OCI-LY1 (cell line): ENCODE measurements around the gene SEZ6.

ENCODE experiments used
- H2AFZ ChIP-seq: fragments of 200-600 bp; sonication (generic), shearing (Covaris generic); 2 replicates; pipeline ENCODE4 v1.6.0; 2014; ENCODE audit warnings: antibody characterized with exemption, mild to moderate bottlenecking, low read length
- H3F3A ChIP-seq: fragments of 200-600 bp; sonication (generic), shearing (Covaris generic); 2 replicates; pipeline ENCODE4 v1.6.0; 2014; ENCODE audit warnings: mild to moderate bottlenecking, antibody characterized with exemption, low read length, moderate library complexity; ENCODE audit not compliant: insufficient read depth
- H3K27ac ChIP-seq: fragments of 200-600 bp; sonication (generic); 2 replicates; pipeline ENCODE4 v1.5.1; 2014; ENCODE audit warnings: low read length, mixed run types, mild to moderate bottlenecking, low read depth; ENCODE audit not compliant: poor library complexity, severe bottlenecking
- H3K27me3 ChIP-seq: fragments of 200-600 bp; sonication (generic); 2 replicates; pipeline ENCODE4 v1.6.0; 2014; ENCODE audit warnings: antibody characterized with exemption, mild to moderate bottlenecking, low read length, moderate library complexity; ENCODE audit not compliant: insufficient read depth
- H3K36me3 ChIP-seq: fragments of 200-600 bp; sonication (generic); 2 replicates; pipeline ENCODE4 v1.6.1; 2014; ENCODE audit warnings: mild to moderate bottlenecking, antibody characterized with exemption, low read length, moderate library complexity, mixed read lengths; ENCODE audit not compliant: insufficient read depth
- H3K4me1 ChIP-seq: fragments of 200-600 bp; sonication (generic); 2 replicates; pipeline ENCODE4 v1.5.1; 2014; ENCODE audit warnings: mild to moderate bottlenecking, low read length, moderate library complexity; ENCODE audit not compliant: insufficient read depth, severe bottlenecking
- H3K4me2 ChIP-seq: fragments of 200-600 bp; sonication (generic), shearing (Covaris generic); 2 replicates; pipeline ENCODE4 v1.6.1; 2014; ENCODE audit warnings: low read length
- H3K4me3 ChIP-seq: fragments of 200-600 bp; sonication (generic); 2 replicates; pipeline ENCODE4 v1.5.1; 2014; ENCODE audit warnings: low read length, low read depth, mild to moderate bottlenecking, mixed read lengths; ENCODE audit not compliant: poor library complexity, severe bottlenecking
- H3K79me2 ChIP-seq: fragments of 200-600 bp; shearing (Covaris generic); 2 replicates; pipeline ENCODE4 v1.6.1; 2016; ENCODE audit warnings: mixed run types, low read length, mixed read lengths; ENCODE audit not compliant: insufficient read depth
- H3K9ac ChIP-seq: fragments of 200-600 bp; sonication (generic), shearing (Covaris generic); 2 replicates; pipeline ENCODE4 v1.6.1; 2014; ENCODE audit warnings: mild to moderate bottlenecking, low read length, mixed read lengths
- H3K9me2 ChIP-seq: fragments of 200-600 bp; sonication (generic), shearing (Covaris generic); 2 replicates; pipeline ENCODE4 v1.6.1; 2014; ENCODE audit warnings: low read depth, mild to moderate bottlenecking, low read length, mixed read lengths
- H3K9me3 ChIP-seq: fragments of 200-600 bp; shearing (Covaris generic); 2 replicates; pipeline ENCODE4 v1.6.1; 2014; ENCODE audit warnings: low read length, mixed read lengths
- H4K20me1 ChIP-seq: fragments of 200-600 bp; sonication (generic), shearing (Covaris generic); 2 replicates; pipeline ENCODE4 v1.6.0; 2016; ENCODE audit warnings: mild to moderate bottlenecking, low read length; ENCODE audit not compliant: insufficient read depth
- EZH2 ChIP-seq: fragments of 200-600 bp; sonication (generic), shearing (Covaris generic); IDR thresholded peaks from 2 replicates; pipeline ENCODE4 v1.8.0; 2017; ENCODE audit warnings: borderline replicate concordance, mixed run types, mild to moderate bottlenecking, antibody characterized with exemption, low read length, moderate library complexity, mixed read lengths
- TF ChIP-seq, protein P1 (sequence below): fragments of 200-600 bp; sonication (generic), shearing (Covaris generic); IDR thresholded peaks from 2 replicates; pipeline ENCODE4 v1.5.1; 2017; ENCODE audit warnings: mild to moderate bottlenecking, antibody characterized with exemption, low read length, moderate library complexity, mixed read lengths

SEZ6 gene

DNA sequence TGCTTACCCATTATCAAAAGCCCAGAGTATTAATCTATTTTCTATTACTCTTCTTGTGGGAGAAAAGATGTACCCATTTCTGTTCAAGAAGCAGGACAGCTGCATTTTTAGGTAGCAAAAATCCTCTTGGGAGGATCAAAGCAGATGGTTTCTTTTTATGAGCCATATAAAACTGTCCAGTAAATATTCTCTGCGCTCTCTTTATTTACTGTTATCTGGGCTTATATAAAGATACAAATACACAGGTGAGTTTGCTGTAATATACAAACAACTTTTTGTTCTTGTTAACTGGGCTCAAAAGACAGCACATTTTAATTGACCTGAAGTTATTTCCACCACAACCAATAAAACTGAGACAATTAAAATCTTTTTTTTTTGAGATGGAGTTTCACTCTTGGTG is 64.6 kb downstream of the SEZ6 start:
- no peaks in the 10 kb centered on the region for H3K9me2 ChIP-seq
- TF ChIP-seq, protein P1, sequence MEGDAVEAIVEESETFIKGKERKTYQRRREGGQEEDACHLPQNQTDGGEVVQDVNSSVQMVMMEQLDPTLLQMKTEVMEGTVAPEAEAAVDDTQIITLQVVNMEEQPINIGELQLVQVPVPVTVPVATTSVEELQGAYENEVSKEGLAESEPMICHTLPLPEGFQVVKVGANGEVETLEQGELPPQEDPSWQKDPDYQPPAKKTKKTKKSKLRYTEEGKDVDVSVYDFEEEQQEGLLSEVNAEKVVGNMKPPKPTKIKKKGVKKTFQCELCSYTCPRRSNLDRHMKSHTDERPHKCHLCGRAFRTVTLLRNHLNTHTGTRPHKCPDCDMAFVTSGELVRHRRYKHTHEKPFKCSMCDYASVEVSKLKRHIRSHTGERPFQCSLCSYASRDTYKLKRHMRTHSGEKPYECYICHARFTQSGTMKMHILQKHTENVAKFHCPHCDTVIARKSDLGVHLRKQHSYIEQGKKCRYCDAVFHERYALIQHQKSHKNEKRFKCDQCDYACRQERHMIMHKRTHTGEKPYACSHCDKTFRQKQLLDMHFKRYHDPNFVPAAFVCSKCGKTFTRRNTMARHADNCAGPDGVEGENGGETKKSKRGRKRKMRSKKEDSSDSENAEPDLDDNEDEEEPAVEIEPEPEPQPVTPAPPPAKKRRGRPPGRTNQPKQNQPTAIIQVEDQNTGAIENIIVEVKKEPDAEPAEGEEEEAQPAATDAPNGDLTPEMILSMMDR: no peak
- TF ChIP-seq EZH2: no peak
- H3K79me2 ChIP-seq: peaks cover 96% of the 10 kb centered on the region
- peaks cover 74% of the 10 kb centered on the region for H3K36me3 ChIP-seq
- H3K9me3 ChIP-seq: no peaks in the 10 kb centered on the region
- no peak overlapping the region for H2AFZ ChIP-seq
- no peak overlapping the region for H3K4me3 ChIP-seq
- no peaks in the 10 kb centered on the region for H3F3A ChIP-seq
- H3K4me1 ChIP-seq: peaks cover 50% of the 10 kb centered on the region
- no peak overlapping the region for H3K9ac ChIP-seq
- no peak overlapping the region for H3K27ac ChIP-seq
- peaks cover 6% of the 10 kb centered on the region; the same call in 1 of the 2 replicates for H4K20me1 ChIP-seq
- no peak overlapping the region; the same call in 1 of the 2 replicates for H3K4me2 ChIP-seq
- H3K27me3 ChIP-seq: no peaks in the 10 kb centered on the region

DNA sequence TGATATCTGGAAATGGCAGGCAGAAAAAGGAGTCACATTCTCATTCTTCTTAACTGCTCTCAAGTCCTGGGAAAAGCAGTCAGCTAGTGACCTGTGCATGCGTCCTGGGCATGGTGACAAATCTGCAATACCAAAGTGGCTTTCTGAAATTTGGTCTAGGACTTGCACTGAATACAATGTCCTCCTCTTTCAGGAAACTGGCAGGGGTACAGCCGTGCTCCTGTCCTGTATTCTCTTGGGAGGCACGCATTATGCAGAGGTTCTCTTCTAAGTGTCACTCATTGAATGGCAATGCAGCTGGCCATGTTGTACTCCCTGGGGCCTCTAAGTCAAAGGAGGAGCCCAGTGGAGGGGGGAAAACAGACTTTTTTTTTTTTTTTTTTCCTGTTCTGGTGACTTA is 65.2 kb downstream of the SEZ6 start:
- Histone ChIP-seq H3K9me2 (no peaks in the 10 kb centered on the region), H3K9me3 (no peaks in the 10 kb centered on the region), H3K4me3 (no peak overlapping the region), H3K9ac (no peak overlapping the region), H3K79me2 (peaks cover 96% of the 10 kb centered on the region), H3K27me3 (no peaks in the 10 kb centered on the region), H2AFZ (no peak overlapping the region), H3K4me2 (no peak overlapping the region; the same call in 1 of the 2 replicates), H3K36me3 (peaks cover 76% of the 10 kb centered on the region), H3F3A (no peaks in the 10 kb centered on the region), H3K27ac (no peak overlapping the region), H3K4me1 (peaks cover 44% of the 10 kb centered on the region), H4K20me1 (peaks cover 6% of the 10 kb centered on the region; the same call in 1 of the 2 replicates)
- TF ChIP-seq, protein P1: no peak
- no peak for TF ChIP-seq EZH2

DNA sequence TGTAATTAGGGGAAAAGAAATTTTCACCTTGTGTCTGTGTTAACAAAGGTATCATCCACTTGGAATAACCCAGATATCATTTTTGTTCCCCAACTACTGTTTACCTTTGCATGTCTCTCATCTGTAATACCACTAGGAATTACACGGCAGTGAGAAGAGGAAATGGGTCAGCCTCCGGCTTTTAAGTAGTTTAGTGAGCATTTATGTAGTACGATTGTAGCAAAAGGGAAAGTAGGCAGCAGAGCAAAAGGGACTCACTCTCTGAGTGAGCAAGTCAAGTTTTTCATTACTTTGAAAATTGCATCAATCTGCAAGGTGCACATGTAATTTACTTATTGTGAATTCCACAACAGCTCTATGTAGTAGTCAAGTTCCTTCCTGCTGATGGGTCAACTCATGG is 65.7 kb downstream of the SEZ6 start:
- H3K27ac ChIP-seq: no peak overlapping the region
- peaks cover 78% of the 10 kb centered on the region for H3K36me3 ChIP-seq
- peaks cover 38% of the 10 kb centered on the region for H3K4me1 ChIP-seq
- peaks cover 95% of the 10 kb centered on the region for H3K79me2 ChIP-seq
- no peak overlapping the region for H3K9ac ChIP-seq
- no peaks in the 10 kb centered on the region for H3K27me3 ChIP-seq
- no peaks in the 10 kb centered on the region for H3K9me2 ChIP-seq
- H3K4me3 ChIP-seq: no peak overlapping the region
- no peak for TF ChIP-seq EZH2
- no peaks in the 10 kb centered on the region for H3F3A ChIP-seq
- H4K20me1 ChIP-seq: peaks cover 6% of the 10 kb centered on the region; the same call in 1 of the 2 replicates
- no peak overlapping the region; the same call in 1 of the 2 replicates for H3K4me2 ChIP-seq
- H3K9me3 ChIP-seq: no peaks in the 10 kb centered on the region
- H2AFZ ChIP-seq: no peak overlapping the region

DNA sequence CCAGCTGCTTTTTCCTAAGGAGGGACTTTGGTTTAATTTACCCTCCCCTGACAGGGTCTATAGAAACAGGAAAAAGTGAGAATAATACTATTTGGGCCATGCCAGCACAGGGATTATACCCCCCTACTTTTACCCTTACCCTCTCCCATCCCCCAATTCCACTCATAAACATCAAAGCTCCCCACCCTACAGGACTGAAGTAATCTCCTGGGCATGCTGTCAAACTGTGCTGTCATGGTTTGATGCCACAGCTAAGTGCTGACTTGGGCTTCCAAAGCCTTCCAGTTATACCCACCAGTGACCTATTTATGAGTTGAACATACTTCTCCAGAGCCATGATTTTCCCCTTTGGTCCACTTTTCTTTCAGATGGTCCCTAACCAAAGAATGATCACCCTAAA is 67.3 kb downstream of the SEZ6 start:
- no peaks in the 10 kb centered on the region for H3F3A ChIP-seq

More for the DNA sequence above, 67.3 kb downstream of the SEZ6 start:
- Histone ChIP-seq H2AFZ (no peak overlapping the region), H3K9me3 (no peaks in the 10 kb centered on the region), H3K27me3 (no peaks in the 10 kb centered on the region), H3K36me3 (peaks cover 71% of the 10 kb centered on the region), H3K4me3 (no peak overlapping the region), H3K27ac (no peak overlapping the region), H4K20me1 (0 out of 2 replicates have a peak, but pooled peaks cover 4% of the 10 kb centered on the region), H3K9me2 (no peaks in the 10 kb centered on the region), H3K9ac (no peak overlapping the region), H3K4me1 (peaks cover 34% of the 10 kb centered on the region), H3K79me2 (peaks cover 92% of the 10 kb centered on the region), H3K4me2 (no peak overlapping the region)
- TF ChIP-seq, protein P1: no peak
- TF ChIP-seq EZH2: no peak
